ENCODE measurements around the gene GIGYF2. TPM values are rescaled to one million over a fixed set of nuclear protein-coding genes. Genes with fewer than 3 reads are reported as not detected.
A peak's percentile ranks its signal among the peaks of the same experiment; 100 is the strongest.

Gene GIGYF2
- polyA plus RNA-seq, 1 of the 3 experiments (the other 2 are of a cell fraction): 12.8 TPM

- POLR2A ChIA-PET: no interaction called here
- TF ChIP-seq CHD2 (IDR thresholded peaks at IDR 0.05; ENCODE audit: low read length, partially characterized antibody) (no peak), EP300 (IDR thresholded peaks at IDR 0.05; ENCODE audit: borderline replicate concordance in 1 of 2, low read depth in 1 of 2, low read length in 1 of 2) (0 out of 4 replicates have a peak, but pooled peaks of 1 of the 2 experiments have one; percentile 13), TCF12 (IDR thresholded peaks at IDR 0.05) (peak; percentile 38; the same call in 1 of the 2 replicates), FOXJ3 (CRISPR knock-in tag; IDR thresholded peaks at IDR 0.05) (no peak), RCOR1 (IDR thresholded peaks at IDR 0.05; ENCODE audit: low read length) (no peak)
- no peak for DNase-seq
- Histone ChIP-seq H3K4me3 (ENCODE audit: low read depth in 2 of 2, low read length in 1 of 2) (no peak overlapping the region), H3K36me3 (replicated peaks in 1 of 2; ENCODE audit: control insufficient read depth in 1 of 2, insufficient read depth in 2 of 2, low read length in 1 of 2) (peaks cover 20 to 21% of the 10 kb centered on the region in 2 experiments), H3K27ac (ENCODE audit: low read depth in 2 of 2, low read length in 1 of 2) (peak overlapping the region in 1 of 2 experiments; percentile 18; a peak in 2 of 4 replicates), H3K9ac (no peak overlapping the region), H3K79me2 (ENCODE audit: insufficient read depth) (peaks cover 61% of the 10 kb centered on the region), H4K20me1 (ENCODE audit: insufficient read depth) (peaks cover 30% of the 10 kb centered on the region), H3K27me3 (ENCODE audit: insufficient read depth) (no peaks in the 10 kb centered on the region), H3K9me2 (no peaks in the 10 kb centered on the region), H3K4me2 (no peak overlapping the region), H2AFZ (ENCODE audit: low read depth) (no peak overlapping the region), H3K4me1 (ENCODE audit: control insufficient read depth in 1 of 2, insufficient read depth in 2 of 2, low read depth in 1 of 2, low read length in 1 of 2) (no peaks in the 10 kb centered on the region; a peak in 2 of 4 replicates), H3K9me3 (no peaks in the 10 kb centered on the region), H3F3A (replicated peaks; ENCODE audit: insufficient read depth) (peaks cover 13% of the 10 kb centered on the region)
- 78% methylated on average over 2 of the region's 2 CpGs for WGBS (ENCODE audit: low lambda C conversion rate)
- CTCF ChIA-PET: no interaction called here
These were observed 34.3 kb downstream of the GIGYF2 start for GRCh38 chr2:232731470-232731869.

- Histone ChIP-seq H3K27ac (ENCODE audit: low read depth in 2 of 2, low read length in 1 of 2) (no peak overlapping the region), H3K9me2 (no peaks in the 10 kb centered on the region), H3K79me2 (ENCODE audit: insufficient read depth) (peaks cover 13% of the 10 kb centered on the region; the same call in 1 of the 2 replicates), H4K20me1 (ENCODE audit: insufficient read depth) (no peaks in the 10 kb centered on the region), H3K9me3 (no peaks in the 10 kb centered on the region), H3K9ac (no peak overlapping the region), H3K4me1 (ENCODE audit: control insufficient read depth in 1 of 2, insufficient read depth in 2 of 2, low read depth in 1 of 2, low read length in 1 of 2) (no peaks in the 10 kb centered on the region), H3F3A (replicated peaks; ENCODE audit: insufficient read depth) (peaks cover 5% of the 10 kb centered on the region), H3K36me3 (replicated peaks in 1 of 2; ENCODE audit: control insufficient read depth in 1 of 2, insufficient read depth in 2 of 2, low read length in 1 of 2) (peaks cover 12 to 14% of the 10 kb centered on the region in 2 experiments), H3K27me3 (ENCODE audit: insufficient read depth) (no peaks in the 10 kb centered on the region), H3K4me2 (no peak overlapping the region), H2AFZ (ENCODE audit: low read depth) (no peak overlapping the region), H3K4me3 (ENCODE audit: low read depth in 2 of 2, low read length in 1 of 2) (no peak overlapping the region)
- 92% methylated on average over 4 of the region's 4 CpGs for WGBS (ENCODE audit: low lambda C conversion rate)
- DNase-seq: no peak
- ChIA-PET CTCF (no interaction called here), POLR2A (no interaction called here)
- TF ChIP-seq CHD2 (IDR thresholded peaks at IDR 0.05; ENCODE audit: low read length, partially characterized antibody) (no peak), POLR2AphosphoS5 (IDR thresholded peaks at IDR 0.05; ENCODE audit: low read depth, low read length) (no peak), PBX3 (IDR thresholded peaks at IDR 0.05) (no peak), RFX5 (IDR thresholded peaks at IDR 0.05; ENCODE audit: low read length) (no peak), MAX (IDR thresholded peaks at IDR 0.05; ENCODE audit: low read depth) (no peak), IRF3 (IDR thresholded peaks at IDR 0.05; ENCODE audit: low read depth, low read length) (no peak), RXRA (IDR thresholded peaks at IDR 0.05; ENCODE audit: borderline replicate concordance, low read depth) (no peak), FOSL2 (IDR thresholded peaks at IDR 0.05; ENCODE audit: borderline replicate concordance, low read depth) (no peak), SIN3A (IDR thresholded peaks at IDR 0.05; ENCODE audit: borderline replicate concordance, low read depth, low read length) (no peak), ELF1 (IDR thresholded peaks at IDR 0.05) (no peak), NFIC (IDR thresholded peaks at IDR 0.05; ENCODE audit: borderline replicate concordance) (no peak), MEF2A (IDR thresholded peaks at IDR 0.05; ENCODE audit: borderline replicate concordance, low read depth) (no peak), REST (IDR thresholded peaks at IDR 0.05; ENCODE audit: low read depth, low read length) (no peak), FOXM1 (IDR thresholded peaks at IDR 0.05; ENCODE audit: low read depth) (no peak)
These were observed 44.2 kb downstream of the GIGYF2 start for GRCh38 chr2:232741294-232741693.
